H1 (cell line): Measurements from ENCODE around the gene TAF11L14. TPM values are rescaled to one million over a fixed set of nuclear protein-coding genes. Genes with fewer than 3 reads are reported as not detected.

ENCODE experiments used
- CTCF ChIA-PET: fragments of 300-600 bp; sonication (Branson Sonifier 250); formaldehyde crosslinking; loops from one replicate; lab custom pipeline; 2021; ENCODE audit not compliant: partially characterized antibody; lab: Charles Lee
- POLR2A ChIA-PET: fragments of 300-600 bp; sonication (Branson Sonifier 250); formaldehyde crosslinking; loops from one replicate; lab custom pipeline; 2021; ENCODE audit warnings: inconsistent platforms; ENCODE audit not compliant: partially characterized antibody; lab: Charles Lee
- DNase-seq, 2 experiments: peaks; one replicate each; pipeline versions ENCODE4 v3.0.0 to v3.0.0-alpha.2; 2010 to 2022; ENCODE audit warnings: low spot score in 2 of 2, low read depth in 1 of 2, mixed read lengths in 1 of 2
- FAIRE-seq: peaks from 2 replicates; lab custom pipeline; 2011; peaks lifted over from hg19 to GRCh38; lab: Jason Lieb, UNC
- H2AFZ ChIP-seq: 2 replicates; pipeline ENCODE4 v1.8.1; 2012; ENCODE audit warnings: low read length, inconsistent platforms
- H2AK5ac ChIP-seq: 2 replicates; pipeline ENCODE4 v1.6.1; 2013; ENCODE audit warnings: low read depth, low read length
- H2BK120ac ChIP-seq: replicated peaks from 2 replicates; pipeline ENCODE3; 2013; ENCODE audit warnings: low read depth, low read length, inconsistent platforms
- H2BK12ac ChIP-seq: 2 replicates; pipeline ENCODE4 v1.6.1; 2013; ENCODE audit warnings: low read depth, low read length
- H2BK15ac ChIP-seq: 2 replicates; pipeline ENCODE4 v1.6.1; 2013; ENCODE audit warnings: low read length
- H2BK20ac ChIP-seq: 2 replicates; pipeline ENCODE4 v1.6.1; 2013; ENCODE audit warnings: low read length
- H2BK5ac ChIP-seq: 2 replicates; pipeline ENCODE4 v1.6.1; 2013; ENCODE audit warnings: low read depth, low read length
- H3K14ac ChIP-seq: 2 replicates; pipeline ENCODE4 v1.6.1; 2013; ENCODE audit warnings: inconsistent platforms; ENCODE audit not compliant: insufficient read length
- H3K18ac ChIP-seq: 2 replicates; pipeline ENCODE4 v1.6.1; 2013; ENCODE audit warnings: low read length; ENCODE audit errors: extremely low read depth
- H3K23ac ChIP-seq: 2 replicates; pipeline ENCODE4 v1.6.1; 2013; ENCODE audit warnings: inconsistent platforms; ENCODE audit not compliant: insufficient read length
- H3K23me2 ChIP-seq: 2 replicates; pipeline ENCODE4 v1.6.1; 2013; ENCODE audit warnings: low read depth, low read length
- H3K27ac ChIP-seq: 2 replicates; pipeline ENCODE4 v1.6.1; 2011; ENCODE audit warnings: low read depth, low read length, inconsistent platforms
- H3K27me3 ChIP-seq, 4 experiments: replicated peaks in 1 of 4; 1 replicate in 1 of 4; 2 replicates in 3 of 4; pipeline versions ENCODE4 v1.6.1 to v1.8.1; 2011 to 2013; ENCODE audit warnings: low read length in 3 of 4, mild to moderate bottlenecking in 3 of 4, inconsistent platforms in 2 of 4, mixed read lengths in 2 of 4, moderate library complexity in 1 of 4; ENCODE audit not compliant: control insufficient read depth in 3 of 4, insufficient read depth in 3 of 4; ENCODE audit errors: extremely low read depth in 1 of 4
- H3K36me3 ChIP-seq, 4 experiments: 2 replicates each; pipeline versions ENCODE4 v1.6.1 to v1.8.1; 2011 to 2013; ENCODE audit warnings: mild to moderate bottlenecking in 4 of 4, low read length in 3 of 4, moderate library complexity in 2 of 4, control low read depth in 1 of 4, inconsistent platforms in 1 of 4; ENCODE audit not compliant: insufficient read depth in 4 of 4, control insufficient read depth in 2 of 4
- H3K4ac ChIP-seq: replicated peaks from 2 replicates; pipeline ENCODE3; 2013; ENCODE audit warnings: low read length, low read depth, mixed read lengths, inconsistent platforms; ENCODE audit not compliant: insufficient read length
- H3K4me1 ChIP-seq, 4 experiments: replicated peaks in 1 of 4; 1 replicate in 1 of 4; 2 replicates in 3 of 4; pipeline versions ENCODE4 v1.6.1 to v1.8.1; 2011 to 2013; ENCODE audit warnings: low read length in 3 of 4, inconsistent platforms in 2 of 4, mixed read lengths in 1 of 4; ENCODE audit not compliant: insufficient read depth in 4 of 4, control insufficient read depth in 3 of 4
- H3K4me2 ChIP-seq, 2 experiments: 2 replicates each; pipeline versions ENCODE4 v1.6.1 to v1.8.1; 2011 to 2013; ENCODE audit warnings: low read depth in 2 of 2, low read length in 2 of 2, control low read depth in 1 of 2, inconsistent platforms in 1 of 2, mild to moderate bottlenecking in 1 of 2; ENCODE audit not compliant: insufficient read depth in 1 of 2
- H3K4me3 ChIP-seq, 4 experiments: fragments of 200-600, 300-600 bp in 1 of 4; sonication (generic), shearing (Covaris generic), sonication (Bioruptor Twin) in 1 of 4; 2 replicates each; pipeline versions ENCODE4 v1.5.1 to v1.8.1; 2011 to 2016; ENCODE audit warnings: low read length in 4 of 4, low read depth in 3 of 4, control low read depth in 2 of 4, inconsistent platforms in 2 of 4, mild to moderate bottlenecking in 2 of 4, mixed read lengths in 1 of 4, moderate library complexity in 1 of 4; ENCODE audit not compliant: insufficient read depth in 2 of 4; ENCODE audit errors: extremely low read depth in 1 of 4
- H3K56ac ChIP-seq: replicated peaks from 2 replicates; pipeline ENCODE3; 2013; ENCODE audit warnings: low read depth, mild to moderate bottlenecking, mixed read lengths, low read length, inconsistent platforms; ENCODE audit not compliant: insufficient read length
- H3K79me1 ChIP-seq: 2 replicates; pipeline ENCODE4 v1.6.1; 2013; ENCODE audit warnings: low read depth, low read length, control low read depth
- H3K79me2 ChIP-seq, 2 experiments: 2 replicates each; pipeline versions ENCODE4 v1.6.1 to v1.8.1; 2012 to 2013; ENCODE audit warnings: low read length in 2 of 2, mild to moderate bottlenecking in 2 of 2, inconsistent platforms in 1 of 2; ENCODE audit not compliant: insufficient read depth in 2 of 2, control insufficient read depth in 1 of 2
- H3K9ac ChIP-seq, 4 experiments: replicated peaks in 1 of 4; 1 replicate in 1 of 4; 2 replicates in 3 of 4; pipeline versions ENCODE4 v1.6.1 to v1.8.1; 2011 to 2013; ENCODE audit warnings: low read depth in 3 of 4, low read length in 3 of 4, control low read depth in 2 of 4, mild to moderate bottlenecking in 2 of 4, moderate library complexity in 2 of 4, inconsistent platforms in 1 of 4; ENCODE audit errors: extremely low read depth in 1 of 4
- H3K9me3 ChIP-seq, 2 experiments: 2 replicates each; pipeline versions ENCODE4 v1.6.1 to v1.8.1; 2012 to 2013; ENCODE audit warnings: mild to moderate bottlenecking in 2 of 2, moderate library complexity in 2 of 2, control low read depth in 1 of 2, inconsistent platforms in 1 of 2, low read depth in 1 of 2, low read length in 1 of 2, mixed read lengths in 1 of 2; ENCODE audit not compliant: insufficient read depth in 2 of 2
- H4K20me1 ChIP-seq, 2 experiments: replicated peaks in 1 of 2; 2 replicates each; pipeline versions ENCODE3 to v1.8.1; 2011 to 2013; ENCODE audit warnings: inconsistent platforms in 2 of 2, low read length in 2 of 2, mild to moderate bottlenecking in 1 of 2; ENCODE audit not compliant: insufficient read depth in 2 of 2, control insufficient read depth in 1 of 2
- H4K5ac ChIP-seq: 2 replicates; pipeline ENCODE4 v1.6.1; 2013; ENCODE audit warnings: low read length, low read depth, mixed read lengths, inconsistent platforms; ENCODE audit not compliant: insufficient read length
- H4K8ac ChIP-seq: 2 replicates; pipeline ENCODE4 v1.8.0; 2013; ENCODE audit warnings: mild to moderate bottlenecking, moderate library complexity, low read length, inconsistent platforms; ENCODE audit not compliant: insufficient read depth; ENCODE audit errors: extremely low read depth
- H4K91ac ChIP-seq: replicated peaks from 2 replicates; pipeline ENCODE3; 2013; ENCODE audit warnings: low read length, mixed read lengths, inconsistent platforms; ENCODE audit not compliant: insufficient read length
- CEBPB ChIP-seq: IDR thresholded peaks from 2 replicates; pipeline ENCODE4 v1.6.1; 2012; ENCODE audit warnings: low read depth, low read length
- CHD1 ChIP-seq: IDR thresholded peaks from 2 replicates; pipeline ENCODE4 v1.6.1; 2012; ENCODE audit warnings: low read depth, low read length, improper control_type of control experiment
- JUND ChIP-seq: IDR thresholded peaks from 2 replicates; pipeline ENCODE4 v1.6.1; 2011; ENCODE audit warnings: mild to moderate bottlenecking, improper control_type of control experiment, low read length
- KDM1A ChIP-seq: fragments of 200-600, 300-600 bp; sonication (generic); IDR thresholded peaks from 2 replicates; pipeline ENCODE4 v1.7.1; 2016; ENCODE audit warnings: mild to moderate bottlenecking, low read length, borderline replicate concordance
- NANOG ChIP-seq: IDR thresholded peaks from 2 replicates; pipeline ENCODE4 v1.6.1; 2011; ENCODE audit warnings: low read length, low read depth, mild to moderate bottlenecking, inconsistent platforms; ENCODE audit not compliant: insufficient read depth, poor library complexity, severe bottlenecking
- PHF8 ChIP-seq: fragments of 200-600 bp; sonication (generic); conservative IDR thresholded peaks from 2 replicates; pipeline ENCODE4 v1.7.1; 2012; ENCODE audit warnings: low read depth, mild to moderate bottlenecking, inconsistent platforms, low read length, moderate library complexity
- POLR2A ChIP-seq, 2 experiments: IDR thresholded peaks; 1 replicate in 1 of 2; 2 replicates in 1 of 2; pipeline ENCODE4 v1.6.1; 2011; ENCODE audit warnings: low read depth in 2 of 2, low read length in 2 of 2, mild to moderate bottlenecking in 2 of 2; ENCODE audit errors: control extremely low read depth in 1 of 2
- RBBP5 ChIP-seq: IDR thresholded peaks from 2 replicates; pipeline ENCODE4 v1.7.1; 2012; ENCODE audit warnings: low read depth, mild to moderate bottlenecking, inconsistent platforms, low read length, moderate library complexity, borderline replicate concordance
- RFX5 ChIP-seq: IDR thresholded peaks from 2 replicates; pipeline ENCODE4 v1.6.1; 2011; ENCODE audit warnings: low read depth, low read length, improper control_type of control experiment, borderline replicate concordance
- SUZ12 ChIP-seq: fragments of 200-600 bp; sonication (generic); IDR thresholded peaks from 2 replicates; pipeline ENCODE4 v1.6.1; 2012; ENCODE audit warnings: mild to moderate bottlenecking, inconsistent platforms, low read length, moderate library complexity, mixed read lengths
- YY1 ChIP-seq: IDR thresholded peaks from 2 replicates; pipeline ENCODE4 v1.6.1; 2011; ENCODE audit warnings: low read depth, mild to moderate bottlenecking, low read length
- WGBS, 2 experiments: shearing (Covaris generic) in 1 of 2; methylation state at CpG; one replicate each; pipeline versions ENCODE4 v1.1.6 to v1.1.7; 2013 to 2015; ENCODE audit warnings: low lambda C conversion rate in 2 of 2, mixed read lengths in 2 of 2, inconsistent platforms in 1 of 2, low coverage in 1 of 2, missing lambda C conversion rate in 1 of 2; ENCODE audit not compliant: insufficient replicate concordance in 2 of 2, insufficient coverage in 1 of 2, insufficient read length in 1 of 2; ENCODE audit errors: extremely low coverage in 1 of 2, missing lambda C conversion rate in 1 of 2; 5-methylcytosine and 5-hydroxymethylcytosine counted together
- polyA plus RNA-seq, 7 experiments: library from polyadenylated mRNA; depleted of rRNA in 3 of 7; stranded (reverse) in 5 of 7; unstranded in 2 of 7; fragments of >200 nt in 5 of 7; fragments of 200-250 nt in 2 of 7; gene quantifications; 1 replicate in 5 of 7; 2 replicates in 1 of 7; 4 replicates in 1 of 7; pipeline versions ENCODE4 v1.2.1 to v1.2.3, GENCODE V29; 2011 to 2013; ENCODE audit warnings: missing spikeins in 2 of 7, mixed read lengths in 2 of 7
- total RNA-seq: library from RNA; stranded (reverse); fragmentation: NEBNext Ultra II Directional; extraction: Animal tissue kit (Norgen Biotek cat#: 25700); gene quantifications from 2 replicates; pipeline ENCODE4 v1.2.1, GENCODE V29; 2021
- TF ChIP-seq, protein P1 (sequence below): IDR thresholded peaks from 2 replicates; pipeline ENCODE4 v1.6.1; 2011; ENCODE audit warnings: low read depth, mild to moderate bottlenecking, low read length; ENCODE audit not compliant: insufficient read depth
- TF ChIP-seq, protein P2 (sequence below): IDR thresholded peaks from 2 replicates; pipeline ENCODE4 v1.6.1; 2012; ENCODE audit warnings: inconsistent platforms

The TAF11L14 gene
- total and polyA plus RNA-seq, 2 of the 8 experiments (the other 6 are each of a cell fraction or from before 2014, with no cell fraction given) = not detected

DNA sequence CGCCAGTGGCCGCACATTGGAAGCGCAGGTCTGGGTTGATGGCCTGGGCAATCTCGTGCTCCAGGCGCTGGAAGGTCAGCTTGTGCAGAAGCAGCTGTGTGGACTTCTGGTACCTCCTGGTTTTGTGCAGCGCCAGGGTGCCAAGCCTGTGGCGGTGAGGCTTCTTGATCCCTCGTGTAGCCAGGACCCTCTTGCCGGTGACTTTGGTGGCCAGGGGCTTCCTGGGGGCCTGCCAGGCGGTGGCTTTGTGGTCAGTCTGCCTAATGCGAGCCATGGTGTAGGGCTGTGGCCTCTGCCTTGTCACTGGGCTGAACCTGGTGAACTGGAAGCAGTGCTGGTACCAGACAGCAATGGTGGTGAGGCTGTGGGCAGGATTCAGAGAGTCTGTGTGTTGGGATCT is 8.6 kb upstream of the TAF11L14 start:
- no peak overlapping the region for H2BK12ac ChIP-seq
- no peak overlapping the region for H3K4ac ChIP-seq
- H3K9me3 ChIP-seq = no peaks in the 10 kb centered on the region
- no peak overlapping the region for H3K23ac ChIP-seq
- no peaks in the 10 kb centered on the region for H3K79me1 ChIP-seq
- no peak overlapping the region for H3K4me3 ChIP-seq
- no peak overlapping the region for H3K9ac ChIP-seq
- H3K79me2 ChIP-seq = no peaks in the 10 kb centered on the region
- H2BK120ac ChIP-seq = no peak overlapping the region
- no peaks in the 10 kb centered on the region for H3K4me1 ChIP-seq
- no peak overlapping the region for H2BK5ac ChIP-seq
- H3K18ac ChIP-seq = no peak overlapping the region
- no peaks in the 10 kb centered on the region for H3K27me3 ChIP-seq
- H4K91ac ChIP-seq = no peak overlapping the region
- no peak overlapping the region for H3K27ac ChIP-seq
- no peaks in the 10 kb centered on the region for H3K23me2 ChIP-seq
- H4K20me1 ChIP-seq = no peaks in the 10 kb centered on the region
- DNase-seq = no peak
- no peak overlapping the region for H3K56ac ChIP-seq
- no peak overlapping the region for H2AFZ ChIP-seq
- no peak overlapping the region for H3K14ac ChIP-seq
- no peaks in the 10 kb centered on the region for H3K36me3 ChIP-seq
- 95% methylated on average over 11 of the region's 11 CpGs; no CpG with 5 or more reads in 1 of the 2 experiments for WGBS, 2 experiments
- H4K5ac ChIP-seq = no peak overlapping the region
- no peak overlapping the region for H2BK20ac ChIP-seq
- ChIA-PET POLR2A (no interaction called here), CTCF (no interaction called here)
- FAIRE-seq = no peak
- no peak overlapping the region for H4K8ac ChIP-seq
- no peak overlapping the region for H3K4me2 ChIP-seq
- TF ChIP-seq RFX5 (no peak), YY1 (no peak), JUND (no peak), CEBPB (no peak), RBBP5 (no peak), SUZ12 (no peak), PHF8 (no peak), KDM1A (no peak), POLR2A (IDR thresholded peaks at IDR 0.05; ENCODE audit: control extremely low read depth in 1 of 2, low read depth in 2 of 2, low read length in 2 of 2) (no peak), CHD1 (no peak), NANOG (no peak)
- TF ChIP-seq, protein P1, sequence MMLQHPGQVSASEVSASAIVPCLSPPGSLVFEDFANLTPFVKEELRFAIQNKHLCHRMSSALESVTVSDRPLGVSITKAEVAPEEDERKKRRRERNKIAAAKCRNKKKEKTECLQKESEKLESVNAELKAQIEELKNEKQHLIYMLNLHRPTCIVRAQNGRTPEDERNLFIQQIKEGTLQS = no peak
- TF ChIP-seq, protein P2, sequence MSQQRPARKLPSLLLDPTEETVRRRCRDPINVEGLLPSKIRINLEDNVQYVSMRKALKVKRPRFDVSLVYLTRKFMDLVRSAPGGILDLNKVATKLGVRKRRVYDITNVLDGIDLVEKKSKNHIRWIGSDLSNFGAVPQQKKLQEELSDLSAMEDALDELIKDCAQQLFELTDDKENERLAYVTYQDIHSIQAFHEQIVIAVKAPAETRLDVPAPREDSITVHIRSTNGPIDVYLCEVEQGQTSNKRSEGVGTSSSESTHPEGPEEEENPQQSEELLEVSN = no peak
- no peak overlapping the region for H2AK5ac ChIP-seq
- no peak overlapping the region for H2BK15ac ChIP-seq
